EL (cell line): ENCODE measurements around the gene OR7D2.
A peak's percentile ranks its signal among the peaks of the same experiment; 100 is the strongest.
"Not testable (repeated sequence)": the region's sequence is repeated elsewhere in the genome, so short reads cannot be mapped to it uniquely, and the experiment has no call there.

Source experiments
- DNase-seq: peaks from one replicate; pipeline ENCODE4 v3.0.0-alpha.2; 2016

Gene OR7D2

GRCh38 chr19:9178901-9179300, at the start of gene OR7D2:
TSS of gene OR7D2 (plus strand) at chr19:9178979. CDS start at chr19:9185782, 6,803 bp downstream.
- DNase-seq, result peak; percentile 21

- no peak for DNase-seq
Observed at GRCh38 chr19:9130965-9131364, 47.8 kb upstream of the OR7D2 start.

GRCh38 chr19:9132422-9132821, 46.4 kb upstream of the OR7D2 start:
- DNase-seq, result peak; percentile 14

GRCh38 chr19:9139609-9140158, 39.1 kb upstream of the OR7D2 start:
- DNase-seq, result no peak

GRCh38 chr19:9140159-9140874, 38.5 kb upstream of the OR7D2 start, which contains the start of gene ZNF317:
TSS of gene ZNF317 (plus strand) at chr19:9140397. CDS start at chr19:9156017, 15,620 bp downstream.
- DNase-seq, result peak; percentile 94

GRCh38 chr19:9144920-9145319, 33.9 kb upstream of the OR7D2 start:
- no peak for DNase-seq

GRCh38 chr19:9146882-9147281, 31.9 kb upstream of the OR7D2 start:
- DNase-seq, result no peak

GRCh38 chr19:9148697-9149096, 30.1 kb upstream of the OR7D2 start:
- DNase-seq, result no peak

GRCh38 chr19:9149997-9150396, 28.8 kb upstream of the OR7D2 start:
- no peak for DNase-seq

GRCh38 chr19:9150650-9151049, 28.1 kb upstream of the OR7D2 start:
- no peak for DNase-seq

GRCh38 chr19:9151367-9151766, 27.4 kb upstream of the OR7D2 start:
- no peak for DNase-seq

GRCh38 chr19:9155591-9155990, 23.2 kb upstream of the OR7D2 start:
- no peak for DNase-seq

GRCh38 chr19:9156304-9156703, 22.5 kb upstream of the OR7D2 start:
- no peak for DNase-seq

GRCh38 chr19:9159891-9160290, 18.9 kb upstream of the OR7D2 start:
- DNase-seq, result no peak

GRCh38 chr19:9161427-9161826, 17.4 kb upstream of the OR7D2 start:
- no peak for DNase-seq

GRCh38 chr19:9165261-9165660, 13.5 kb upstream of the OR7D2 start:
- DNase-seq, result peak; percentile 37

- DNase-seq, result no peak
Observed at GRCh38 chr19:9166846-9167245, 11.9 kb upstream of the OR7D2 start.

- DNase-seq, result no peak
Observed at GRCh38 chr19:9171393-9171991, 7.3 kb upstream of the OR7D2 start.

- DNase-seq, result no peak
Observed at GRCh38 chr19:9175326-9175725, 3.5 kb upstream of the OR7D2 start.

GRCh38 chr19:9183000-9183399, 4.2 kb downstream of the OR7D2 start:
- DNase-seq, result no peak

GRCh38 chr19:9187191-9187590, 8.4 kb downstream of the OR7D2 start:
- DNase-seq, result no peak

GRCh38 chr19:9189535-9189934, 10.8 kb downstream of the OR7D2 start:
- no peak for DNase-seq

GRCh38 chr19:9198044-9198443, 19.3 kb downstream of the OR7D2 start:
- DNase-seq, result not testable (repeated sequence)

- peak; percentile 72 for DNase-seq
Observed at GRCh38 chr19:9205501-9206113, 26.8 kb downstream of the OR7D2 start.
